Pulmonary artery endothelial cell (primary cell): Measurements from ENCODE around the gene MED26. TPM values are rescaled to one million over a fixed set of nuclear protein-coding genes. Genes with fewer than 3 reads are reported as not detected.
"Not testable (repeated sequence)": the region's sequence is repeated elsewhere in the genome, so short reads cannot be mapped to it uniquely, and the experiment has no call there.

ENCODE experiments used
- DNase-seq: peaks from one replicate; pipeline ENCODE4 v3.0.0-alpha.2; 2011; ENCODE audit warnings: low read depth, low spot score
- total RNA-seq: library from RNA; depleted of rRNA; stranded (reverse); fragments of >200 nt; gene quantifications from 2 replicates; pipeline ENCODE4 v1.2.3, GENCODE V29; 2014

Gene MED26
- total RNA-seq: 4.4 and 5.8 TPM in 2 replicates

- peak; percentile 62 for DNase-seq
These were observed at the start of gene MED26 for GRCh38 chr19:16628183-16628983. Gene MED26 (minus strand): TSS chr19:16628204. CDS start chr19:16627943, 261 bp downstream.

- DNase-seq: no peak
These were observed 49.1 kb upstream of the MED26 start for GRCh38 chr19:16677055-16677454.

GRCh38 chr19:16676101-16676798 lies 48.2 kb upstream of the MED26 start:
- no peak for DNase-seq

- not testable (repeated sequence) for DNase-seq
These were observed 45.8 kb upstream of the MED26 start for GRCh38 chr19:16673839-16674238.

GRCh38 chr19:16673231-16673630 lies 45.2 kb upstream of the MED26 start:
- no peak for DNase-seq

GRCh38 chr19:16671652-16672274 lies 43.8 kb upstream of the MED26 start:
- no peak for DNase-seq

- DNase-seq: no peak
These were observed 42.3 kb upstream of the MED26 start for GRCh38 chr19:16670291-16670690.

- DNase-seq: not testable (repeated sequence)
These were observed 40.7 kb upstream of the MED26 start for GRCh38 chr19:16668702-16669101.

GRCh38 chr19:16668176-16668575 lies 40.2 kb upstream of the MED26 start:
- DNase-seq: no peak

GRCh38 chr19:16661480-16662034 lies 33.6 kb upstream of the MED26 start:
- DNase-seq: no peak

GRCh38 chr19:16660763-16661479 lies 32.9 kb upstream of the MED26 start, which contains the start of gene TMEM38A:
Gene TMEM38A (plus strand): TSS chr19:16661139. CDS start chr19:16661218, 79 bp downstream.
- no peak for DNase-seq

- peak; percentile 97 for DNase-seq
These were observed 32.1 kb upstream of the MED26 start, which contains the start of gene SMIM7 for GRCh38 chr19:16659832-16660708. Gene SMIM7 (minus strand): TSS chr19:16660144. CDS start chr19:16660110, 34 bp downstream.

- no peak for DNase-seq
These were observed 31.4 kb upstream of the MED26 start for GRCh38 chr19:16659464-16659831.

- DNase-seq: no peak
These were observed 29.4 kb upstream of the MED26 start for GRCh38 chr19:16657384-16657783.

GRCh38 chr19:16655727-16656126 lies 27.7 kb upstream of the MED26 start:
- no peak for DNase-seq

GRCh38 chr19:16654627-16655026 lies 26.6 kb upstream of the MED26 start:
- no peak for DNase-seq

- no peak for DNase-seq
These were observed 26.1 kb upstream of the MED26 start for GRCh38 chr19:16654140-16654539.

GRCh38 chr19:16652854-16653253 lies 24.9 kb upstream of the MED26 start:
- no peak for DNase-seq

- not testable (repeated sequence) for DNase-seq
These were observed 23.6 kb upstream of the MED26 start for GRCh38 chr19:16651421-16652188.
